ENCODE data around the gene UNK.

UNK gene

DNA sequence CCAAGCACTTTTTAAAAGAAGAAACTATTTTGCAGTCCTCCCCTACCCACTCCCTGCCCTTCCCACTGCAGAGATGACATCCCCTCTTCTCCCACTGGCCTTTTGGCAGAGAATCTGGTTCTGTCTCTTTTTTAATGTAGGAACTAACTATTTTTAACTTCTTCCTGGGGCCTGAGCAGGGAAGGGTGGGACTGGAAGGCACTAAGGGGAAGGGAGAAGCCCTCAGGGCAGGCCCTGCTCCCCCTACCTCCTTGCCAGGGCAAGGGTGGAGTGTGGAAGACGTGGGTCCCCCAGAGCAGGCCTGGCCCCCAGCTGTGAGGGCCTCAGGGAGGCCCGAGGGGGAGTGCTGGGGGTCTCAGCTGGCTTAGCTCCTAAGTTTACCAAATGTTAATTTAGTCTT, 40.1 kb downstream of the UNK start:
- TF ChIP-seq, protein P1, sequence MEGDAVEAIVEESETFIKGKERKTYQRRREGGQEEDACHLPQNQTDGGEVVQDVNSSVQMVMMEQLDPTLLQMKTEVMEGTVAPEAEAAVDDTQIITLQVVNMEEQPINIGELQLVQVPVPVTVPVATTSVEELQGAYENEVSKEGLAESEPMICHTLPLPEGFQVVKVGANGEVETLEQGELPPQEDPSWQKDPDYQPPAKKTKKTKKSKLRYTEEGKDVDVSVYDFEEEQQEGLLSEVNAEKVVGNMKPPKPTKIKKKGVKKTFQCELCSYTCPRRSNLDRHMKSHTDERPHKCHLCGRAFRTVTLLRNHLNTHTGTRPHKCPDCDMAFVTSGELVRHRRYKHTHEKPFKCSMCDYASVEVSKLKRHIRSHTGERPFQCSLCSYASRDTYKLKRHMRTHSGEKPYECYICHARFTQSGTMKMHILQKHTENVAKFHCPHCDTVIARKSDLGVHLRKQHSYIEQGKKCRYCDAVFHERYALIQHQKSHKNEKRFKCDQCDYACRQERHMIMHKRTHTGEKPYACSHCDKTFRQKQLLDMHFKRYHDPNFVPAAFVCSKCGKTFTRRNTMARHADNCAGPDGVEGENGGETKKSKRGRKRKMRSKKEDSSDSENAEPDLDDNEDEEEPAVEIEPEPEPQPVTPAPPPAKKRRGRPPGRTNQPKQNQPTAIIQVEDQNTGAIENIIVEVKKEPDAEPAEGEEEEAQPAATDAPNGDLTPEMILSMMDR (IDR thresholded peaks at IDR 0.05; ENCODE audit: low read depth, low read length), result no peak
- H3K4me3 ChIP-seq (ENCODE audit: low read depth, low read length), result no peak overlapping the region

DNA sequence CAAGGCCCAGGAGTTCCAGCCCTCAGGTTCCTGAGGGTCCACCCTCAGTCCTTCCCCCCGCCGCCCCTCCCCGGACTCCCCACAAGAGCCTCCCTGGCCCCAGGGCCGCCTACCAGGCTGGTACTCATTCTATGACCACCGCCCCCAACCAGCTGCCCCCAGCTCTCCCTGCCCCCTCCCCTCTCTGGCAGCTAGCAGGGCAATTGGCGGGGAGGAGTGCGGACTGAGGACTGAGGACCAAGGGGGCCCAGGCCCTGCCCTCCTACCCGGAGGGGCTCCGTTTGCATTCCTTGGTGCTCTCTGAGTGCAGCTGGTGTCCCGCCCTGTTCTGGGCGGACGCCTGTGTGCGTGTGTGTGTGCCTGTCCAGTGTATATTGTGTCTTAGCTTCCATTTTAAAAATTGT, 40.5 kb downstream of the UNK start:
- no peak overlapping the region for H3K4me3 ChIP-seq (ENCODE audit: low read depth, low read length)
- TF ChIP-seq, protein P1 (IDR thresholded peaks at IDR 0.05; ENCODE audit: low read depth, low read length), result no peak

DNA sequence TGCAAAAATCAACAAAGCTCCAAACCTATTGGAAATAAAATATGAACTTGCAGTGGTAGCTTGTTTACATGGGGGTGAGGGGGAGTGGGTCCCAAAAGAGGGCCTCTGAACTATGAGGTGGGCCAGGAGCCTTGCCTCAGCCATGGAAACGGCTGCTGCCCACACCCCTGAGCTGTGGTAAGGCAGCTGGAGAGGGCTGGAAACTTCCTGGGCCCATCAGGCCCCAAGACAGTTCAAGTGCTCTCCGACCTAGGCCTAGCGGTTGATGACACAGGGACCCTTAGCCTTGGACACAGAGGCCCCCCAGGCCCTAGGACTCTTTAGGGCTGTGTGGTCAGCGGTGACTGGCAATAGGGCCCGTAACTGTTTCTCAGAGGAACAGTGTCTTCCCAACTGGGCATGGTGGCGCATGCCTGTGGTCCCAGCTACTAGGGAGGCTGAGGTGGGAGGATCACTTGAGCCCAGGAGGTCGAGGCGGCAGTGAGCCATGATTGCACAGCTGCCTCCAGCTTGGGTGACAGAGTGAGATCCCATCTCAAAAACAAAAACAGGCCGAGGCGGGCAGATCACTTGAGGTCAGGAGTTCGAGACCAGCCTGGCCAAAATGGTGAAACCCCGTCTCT, 41.3 kb downstream of the UNK start:
- H3K4me3 ChIP-seq (ENCODE audit: low read depth, low read length), result no peak overlapping the region
- TF ChIP-seq, protein P1 (IDR thresholded peaks at IDR 0.05; ENCODE audit: low read depth, low read length), result no peak

DNA sequence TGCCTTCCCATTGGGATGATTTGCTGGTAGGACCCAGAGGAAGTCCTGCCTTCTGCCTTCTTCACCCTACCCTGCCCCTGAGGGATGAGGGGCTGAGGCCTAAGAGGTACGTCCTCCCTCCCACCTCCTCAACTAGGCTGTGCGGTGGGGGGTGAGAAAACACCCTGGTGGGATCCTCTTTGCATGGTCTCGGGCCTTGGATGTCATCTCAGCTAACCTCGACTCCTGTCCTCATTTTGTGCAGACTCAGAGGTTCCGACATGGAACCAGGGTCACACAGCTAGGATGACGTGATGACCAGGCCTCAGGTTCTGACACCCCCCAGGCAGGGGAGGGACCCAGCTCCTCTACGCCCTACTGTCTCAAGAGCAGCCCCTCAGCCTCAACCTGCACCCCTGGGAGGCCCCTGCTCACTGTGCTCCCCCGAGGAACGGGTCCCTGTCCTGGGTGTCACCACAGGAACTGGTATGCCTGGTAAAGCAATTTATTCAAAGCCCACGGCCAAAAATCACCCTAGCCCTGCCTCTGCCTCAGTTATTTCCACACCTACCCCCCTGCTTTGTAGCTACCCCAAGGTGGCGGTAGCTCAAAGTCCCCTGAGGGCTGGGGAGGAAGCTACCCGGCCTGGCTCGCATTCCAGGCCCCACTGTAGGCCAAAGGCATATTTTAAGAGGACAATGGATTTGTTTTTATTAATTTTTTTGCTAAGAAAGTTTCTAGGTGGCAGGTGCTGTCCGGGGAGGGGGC, 42.1 kb downstream of the UNK start:
- TF ChIP-seq, protein P1 (IDR thresholded peaks at IDR 0.05; ENCODE audit: low read depth, low read length), result no peak
- H3K4me3 ChIP-seq (ENCODE audit: low read depth, low read length), result no peak overlapping the region

DNA sequence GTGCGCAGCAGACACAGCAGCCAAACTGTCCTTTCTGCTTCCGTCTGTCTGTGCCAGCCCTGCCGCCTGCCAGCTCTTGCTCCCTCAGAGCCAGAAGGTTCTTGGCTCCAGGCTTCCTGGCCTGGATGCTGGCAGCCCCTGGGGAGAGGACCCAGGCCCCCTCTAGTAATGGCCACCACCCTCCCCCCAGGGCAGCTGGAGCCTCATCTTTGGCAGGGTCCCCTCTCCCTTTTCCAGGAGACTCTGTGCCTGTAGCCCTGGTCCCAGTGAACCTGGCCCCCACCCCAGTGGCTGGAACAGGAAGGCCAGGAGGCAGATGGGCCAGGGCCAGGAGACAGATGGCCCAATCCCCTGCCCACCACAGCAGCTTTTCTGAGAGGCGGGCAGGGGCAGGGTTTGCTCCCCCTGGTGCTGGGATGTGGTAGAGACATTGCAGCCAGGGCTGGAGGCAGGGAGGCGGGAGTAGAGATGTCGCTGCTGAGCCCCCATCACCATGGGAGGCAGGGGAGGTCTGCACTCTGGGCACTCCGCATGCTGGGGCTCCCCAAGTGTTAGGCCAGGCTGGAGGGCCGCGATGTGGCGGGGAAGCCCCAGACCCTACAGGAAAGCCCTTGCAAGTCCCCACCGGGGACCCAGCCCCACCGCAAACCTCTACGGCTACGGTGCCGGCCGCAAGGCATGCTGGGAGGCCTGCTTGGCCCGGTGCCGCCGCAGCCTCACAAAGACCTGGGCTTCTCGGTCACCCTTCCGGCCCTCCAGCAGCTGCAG, 42.9 kb downstream of the UNK start:
- TF ChIP-seq, protein P1 (IDR thresholded peaks at IDR 0.05; ENCODE audit: low read depth, low read length), result peak; percentile 43
- H3K4me3 ChIP-seq (ENCODE audit: low read depth, low read length), result no peak overlapping the region

DNA sequence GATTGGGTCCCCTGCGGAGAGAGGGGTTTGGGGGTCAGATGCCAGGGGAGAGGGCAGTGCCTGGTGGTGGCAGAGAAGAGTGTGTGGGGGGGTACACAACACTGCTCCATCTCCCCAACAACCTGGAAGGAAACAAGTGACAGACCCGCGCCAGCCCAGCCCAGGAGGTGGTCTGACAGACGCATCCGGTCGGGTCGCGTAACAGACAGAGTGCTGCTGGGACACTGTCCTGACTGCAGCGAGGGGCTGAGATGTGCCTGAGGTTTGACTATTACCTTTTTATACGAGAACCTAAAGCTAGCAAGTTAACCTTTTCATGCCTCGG, 43.4 kb downstream of the UNK start:
- no peak overlapping the region for H3K4me3 ChIP-seq (ENCODE audit: low read depth, low read length)
- TF ChIP-seq, protein P1 (IDR thresholded peaks at IDR 0.05; ENCODE audit: low read depth, low read length), result no peak

DNA sequence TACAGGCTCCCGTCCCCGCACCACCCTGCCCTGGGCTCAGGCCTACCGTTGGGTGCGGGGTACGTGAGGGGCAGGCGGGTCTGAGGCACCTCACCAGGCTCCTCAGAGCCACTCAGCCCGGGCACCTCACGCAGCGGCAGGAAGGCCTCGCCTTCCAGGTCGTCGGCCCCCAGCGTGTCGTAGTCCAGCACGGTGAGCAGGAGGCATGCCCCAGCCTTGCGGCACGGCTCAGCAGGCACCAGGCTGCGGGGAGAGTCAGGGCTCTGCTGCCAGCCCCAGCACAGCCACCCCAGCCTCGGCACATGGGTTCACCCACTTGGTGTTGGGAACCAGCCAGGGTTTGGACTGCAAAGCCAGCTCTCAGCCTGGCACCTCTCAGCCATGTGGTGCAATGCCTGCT, 44.1 kb downstream of the UNK start:
- no peak overlapping the region for H3K4me3 ChIP-seq (ENCODE audit: low read depth, low read length)
- TF ChIP-seq, protein P1 (IDR thresholded peaks at IDR 0.05; ENCODE audit: low read depth, low read length), result no peak

Measured in WI38 (cell line).